GM12801 (cell line): ENCODE measurements around the gene CFAP299.

Experiments
- CTCF ChIP-seq: IDR thresholded peaks from one replicate; pipeline ENCODE4 v1.5.1; 2011; ENCODE audit warnings: control low read depth; ENCODE audit not compliant: insufficient read length; ENCODE audit errors: extremely low read depth

Gene CFAP299

GRCh38 chr4:80498725-80499124 is 163.2 kb downstream of the CFAP299 start:
- TF ChIP-seq CTCF, result no peak

GRCh38 chr4:80500613-80501012 is 165.1 kb downstream of the CFAP299 start:
- no peak for TF ChIP-seq CTCF

- no peak for TF ChIP-seq CTCF
Observed at GRCh38 chr4:80507077-80507476, 171.5 kb downstream of the CFAP299 start.

GRCh38 chr4:80507507-80507906 is 172.0 kb downstream of the CFAP299 start:
- TF ChIP-seq CTCF, result no peak

- no peak for TF ChIP-seq CTCF
Observed at GRCh38 chr4:80515496-80515895, 180.0 kb downstream of the CFAP299 start.

- TF ChIP-seq CTCF, result no peak
Observed at GRCh38 chr4:80521438-80521837, 185.9 kb downstream of the CFAP299 start.

- no peak for TF ChIP-seq CTCF
Observed at GRCh38 chr4:80526697-80527096, 191.2 kb downstream of the CFAP299 start.

GRCh38 chr4:80529026-80529425 is 193.5 kb downstream of the CFAP299 start:
- TF ChIP-seq CTCF, result no peak
